HFF-Myc (cell line): ENCODE measurements around the gene MEF2D.

Experiments used
- DNase-seq: peaks from one replicate; pipeline ENCODE4 v3.0.0-alpha.2; 2011; ENCODE audit warnings: low read depth; ENCODE audit errors: extremely low read depth
- H3K4me3 ChIP-seq: replicated peaks from 2 replicates; pipeline ENCODE4 v1.5.1; 2011; ENCODE audit warnings: low read depth, mild to moderate bottlenecking, control low read depth, low read length
- TF ChIP-seq, protein P1 (sequence below): IDR thresholded peaks from 2 replicates; pipeline ENCODE4 v1.5.1; 2012; ENCODE audit warnings: mild to moderate bottlenecking, low read depth, low read length, control low read depth; ENCODE audit errors: missing control alignments

MEF2D gene

DNA sequence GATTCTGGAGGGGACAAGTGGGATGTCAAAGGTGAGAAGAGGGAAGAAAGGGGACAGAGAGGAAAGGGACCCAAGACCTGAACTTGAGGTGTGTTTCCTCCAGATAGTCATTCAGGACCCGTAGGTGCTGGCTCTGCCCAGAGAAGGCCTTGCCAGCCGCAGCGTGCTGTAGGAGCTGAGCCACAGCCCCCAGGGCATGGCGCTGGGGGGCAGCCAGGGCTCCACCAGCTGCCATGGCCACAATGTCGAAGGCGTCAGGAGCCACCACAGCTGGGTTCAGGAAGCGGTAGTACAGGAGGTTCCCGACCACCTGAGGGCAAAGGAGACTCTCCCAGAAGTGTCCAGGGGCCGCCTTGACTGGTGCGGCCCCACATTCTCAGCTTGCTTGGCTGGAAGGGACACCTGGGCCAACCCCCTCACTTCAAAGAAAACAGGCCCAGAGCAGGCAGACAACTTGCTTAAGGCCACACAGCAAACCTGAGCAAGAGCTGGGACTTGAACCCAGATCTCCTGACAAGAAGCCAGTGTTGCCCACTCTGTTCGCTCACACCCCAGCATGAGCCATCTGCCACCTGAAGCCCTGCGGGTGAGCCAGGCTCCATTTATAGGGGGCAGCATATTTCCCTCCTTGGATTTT is 34.0 kb upstream of the MEF2D start:
- H3K4me3 ChIP-seq, result no peak overlapping the region
- TF ChIP-seq, protein P1, sequence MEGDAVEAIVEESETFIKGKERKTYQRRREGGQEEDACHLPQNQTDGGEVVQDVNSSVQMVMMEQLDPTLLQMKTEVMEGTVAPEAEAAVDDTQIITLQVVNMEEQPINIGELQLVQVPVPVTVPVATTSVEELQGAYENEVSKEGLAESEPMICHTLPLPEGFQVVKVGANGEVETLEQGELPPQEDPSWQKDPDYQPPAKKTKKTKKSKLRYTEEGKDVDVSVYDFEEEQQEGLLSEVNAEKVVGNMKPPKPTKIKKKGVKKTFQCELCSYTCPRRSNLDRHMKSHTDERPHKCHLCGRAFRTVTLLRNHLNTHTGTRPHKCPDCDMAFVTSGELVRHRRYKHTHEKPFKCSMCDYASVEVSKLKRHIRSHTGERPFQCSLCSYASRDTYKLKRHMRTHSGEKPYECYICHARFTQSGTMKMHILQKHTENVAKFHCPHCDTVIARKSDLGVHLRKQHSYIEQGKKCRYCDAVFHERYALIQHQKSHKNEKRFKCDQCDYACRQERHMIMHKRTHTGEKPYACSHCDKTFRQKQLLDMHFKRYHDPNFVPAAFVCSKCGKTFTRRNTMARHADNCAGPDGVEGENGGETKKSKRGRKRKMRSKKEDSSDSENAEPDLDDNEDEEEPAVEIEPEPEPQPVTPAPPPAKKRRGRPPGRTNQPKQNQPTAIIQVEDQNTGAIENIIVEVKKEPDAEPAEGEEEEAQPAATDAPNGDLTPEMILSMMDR, result no peak
- no peak for DNase-seq

DNA sequence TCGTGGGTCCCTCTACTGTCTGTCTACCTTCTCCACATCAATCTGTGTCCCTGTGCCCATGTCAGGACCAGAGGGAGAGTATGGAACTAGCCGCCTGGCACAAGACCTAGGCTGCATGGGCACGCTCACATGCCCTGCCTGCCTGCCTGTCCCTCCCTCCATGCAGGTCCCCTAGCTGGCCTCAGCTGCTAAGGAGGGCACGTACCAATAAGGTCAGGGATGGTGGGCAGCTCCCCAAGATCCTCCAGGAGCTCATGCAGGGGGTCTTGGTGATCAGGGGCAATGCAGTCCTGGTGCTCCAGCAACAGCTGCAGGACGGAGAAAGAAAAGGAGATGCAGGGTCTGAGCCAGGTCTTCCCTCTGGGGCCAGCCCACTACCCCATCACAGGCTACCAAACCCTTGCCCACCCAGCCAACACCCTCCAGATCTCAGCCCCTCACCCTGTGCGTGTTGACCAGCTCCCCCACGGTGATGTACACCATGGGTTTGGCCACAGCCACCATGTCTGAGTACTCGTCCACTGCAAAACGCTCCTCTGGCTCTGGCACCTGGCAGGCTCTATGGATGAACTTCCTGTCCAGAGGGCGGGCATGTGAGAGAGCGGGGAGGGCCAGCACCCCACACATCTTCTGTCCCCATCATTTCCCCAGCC is 33.1 kb upstream of the MEF2D start:
- TF ChIP-seq, protein P1, result no peak
- no peak for DNase-seq
- no peak overlapping the region for H3K4me3 ChIP-seq

DNA sequence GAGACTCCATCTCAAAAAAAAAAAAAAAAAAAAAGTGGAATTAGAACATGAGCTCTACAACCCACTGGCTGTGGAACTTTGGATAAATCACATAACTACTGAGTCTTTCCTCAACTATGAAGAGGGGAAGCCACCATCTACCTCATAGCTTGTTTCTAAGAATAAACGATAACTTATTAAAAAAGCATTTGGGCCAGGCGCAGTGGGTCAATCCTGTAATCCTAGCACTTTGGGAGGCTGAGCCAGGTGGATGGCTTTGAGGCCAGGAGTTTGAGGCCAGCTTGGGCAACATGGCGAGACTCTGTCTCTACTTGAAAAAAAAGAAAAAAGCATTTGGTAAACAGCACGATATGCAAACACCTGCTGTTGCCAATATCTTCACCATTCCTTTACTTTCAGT is 31.8 kb upstream of the MEF2D start:
- TF ChIP-seq, protein P1, result no peak
- H3K4me3 ChIP-seq, result no peak overlapping the region
- no peak for DNase-seq

DNA sequence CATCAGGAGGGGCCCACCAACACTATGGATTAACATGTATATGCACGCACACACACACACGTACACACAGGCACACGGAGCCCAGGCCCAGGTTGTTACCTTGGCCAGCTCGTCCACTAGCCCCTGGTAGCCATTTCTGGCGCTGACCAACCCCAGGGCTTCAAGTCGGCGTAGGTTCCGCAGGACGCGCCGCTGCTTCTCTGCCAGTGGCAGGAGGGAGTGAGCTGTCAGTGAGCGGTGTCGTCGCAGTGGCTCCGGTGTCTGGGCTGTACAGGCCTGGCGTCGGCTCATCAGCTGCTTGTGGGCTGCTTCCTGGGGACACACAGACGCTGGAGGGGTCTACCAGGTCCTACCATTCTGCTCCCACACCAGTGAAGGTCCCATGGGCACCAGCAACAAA is 29.4 kb upstream of the MEF2D start:
- TF ChIP-seq, protein P1, result no peak
- no peak overlapping the region for H3K4me3 ChIP-seq
- no peak for DNase-seq

DNA sequence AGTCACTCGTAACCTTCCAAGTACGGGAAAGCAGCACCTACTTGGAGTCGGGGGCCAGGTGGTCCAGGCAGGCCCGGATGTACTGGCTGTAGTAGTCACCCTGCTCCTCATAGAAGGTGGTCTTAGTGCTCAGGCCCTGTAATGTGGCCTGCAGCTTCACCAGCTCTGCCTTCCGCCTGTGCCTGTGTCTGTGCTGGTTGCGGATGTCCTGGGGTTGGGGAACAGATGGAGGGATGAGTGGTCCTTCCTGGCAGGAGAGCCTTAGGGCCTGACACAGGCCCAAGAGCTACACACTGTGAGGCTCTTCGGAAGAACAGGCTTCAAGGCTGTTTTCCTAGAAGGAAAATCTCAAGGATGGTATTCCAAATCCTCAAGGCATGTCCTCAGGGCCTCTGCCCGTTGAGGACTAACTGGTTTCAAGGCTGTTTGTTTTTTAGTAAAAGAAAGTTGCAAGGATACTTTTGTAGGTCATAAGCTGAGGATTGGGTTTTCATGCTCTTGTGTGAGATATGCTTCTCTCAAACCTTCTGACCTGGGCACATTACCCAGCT is 28.4 kb upstream of the MEF2D start:
- TF ChIP-seq, protein P1, result no peak
- DNase-seq, result no peak
- H3K4me3 ChIP-seq, result no peak overlapping the region

DNA sequence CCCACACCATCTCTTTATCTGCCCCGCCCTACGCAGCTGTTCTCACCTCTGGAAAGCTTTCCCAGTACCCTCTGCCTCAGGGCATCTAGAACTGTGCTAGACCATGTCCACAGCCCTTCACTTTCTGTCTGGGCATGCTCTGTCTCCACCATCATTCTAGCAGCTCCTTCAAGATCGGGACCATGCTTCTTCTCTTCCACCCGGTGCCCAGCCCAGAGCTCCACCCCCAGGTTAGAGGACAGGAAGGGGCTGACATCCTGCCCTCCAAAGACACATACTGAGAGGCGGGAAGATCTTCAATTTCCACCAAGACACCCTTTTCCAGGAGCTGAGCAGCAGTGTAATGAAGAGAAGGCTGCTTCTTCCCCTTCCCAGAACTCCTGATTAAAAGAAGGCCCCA is 27.7 kb upstream of the MEF2D start:
- no peak overlapping the region for H3K4me3 ChIP-seq
- DNase-seq, result no peak
- TF ChIP-seq, protein P1, result no peak
